HuH-7.5 (cell line): ENCODE results near the gene C20orf202.

Experiments
- DNase-seq: peaks from one replicate; pipeline ENCODE4 v3.0.0; 2011; ENCODE audit warnings: low spot score

Gene C20orf202

DNA sequence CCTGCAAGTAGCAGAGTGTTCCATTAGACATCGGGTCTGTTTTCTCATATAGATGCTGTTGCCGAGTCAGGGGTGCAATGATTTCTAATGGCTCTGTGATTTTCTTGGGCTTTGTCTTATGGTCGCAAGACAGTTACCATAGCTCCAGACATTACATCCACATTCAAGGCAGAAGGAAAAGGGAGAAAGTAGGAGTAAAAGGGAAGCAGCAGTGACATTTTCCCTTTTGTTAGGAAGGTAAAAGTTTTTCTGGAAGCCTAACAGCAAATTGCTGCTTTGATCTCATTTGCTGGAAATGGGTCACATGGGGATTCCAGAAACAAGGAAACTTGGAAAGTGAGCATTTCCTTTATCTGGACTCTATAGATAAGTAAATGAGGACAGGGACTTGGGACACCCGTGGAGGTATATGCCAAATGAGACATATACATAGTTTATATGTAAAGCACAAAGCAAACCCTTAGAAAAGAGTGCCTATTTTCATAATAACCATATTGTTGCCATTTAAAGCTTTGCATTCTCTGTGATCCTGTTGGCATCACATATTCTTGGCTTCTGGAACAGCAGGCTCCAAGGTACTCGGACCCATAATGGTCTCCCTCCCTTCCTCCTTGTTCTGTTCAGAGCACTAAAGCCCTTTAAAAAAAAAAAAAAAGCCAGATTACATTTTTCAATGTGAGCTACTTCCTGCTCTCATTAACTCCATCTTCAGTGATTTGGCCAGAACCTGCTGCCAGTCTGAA, at the start of gene C20orf202:
Gene C20orf202 (plus strand): TSS at position 693 of the 743 bp plus-strand sequence. CDS start 132 bp downstream, outside the sequence.
- no peak for DNase-seq

DNA sequence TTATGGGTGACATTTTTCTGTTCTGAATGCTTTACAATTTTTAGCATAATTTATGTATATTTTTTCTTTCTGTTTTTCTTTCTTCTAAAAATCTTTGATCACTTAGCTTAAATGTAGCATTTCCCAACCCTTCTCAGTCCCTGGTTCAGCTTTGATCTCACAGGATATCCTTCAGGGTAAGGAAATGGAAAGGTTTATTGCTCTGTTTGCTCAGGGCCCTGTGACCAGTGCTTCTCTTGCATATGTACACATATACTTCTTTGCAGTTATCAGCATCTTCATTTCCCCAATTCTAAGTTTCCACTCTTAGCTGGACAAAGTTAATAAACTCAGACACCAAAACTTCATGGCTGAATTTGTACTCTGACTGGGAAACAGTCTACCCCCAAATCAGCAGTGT, 49.0 kb upstream of the C20orf202 start:
- DNase-seq, result no peak

DNA sequence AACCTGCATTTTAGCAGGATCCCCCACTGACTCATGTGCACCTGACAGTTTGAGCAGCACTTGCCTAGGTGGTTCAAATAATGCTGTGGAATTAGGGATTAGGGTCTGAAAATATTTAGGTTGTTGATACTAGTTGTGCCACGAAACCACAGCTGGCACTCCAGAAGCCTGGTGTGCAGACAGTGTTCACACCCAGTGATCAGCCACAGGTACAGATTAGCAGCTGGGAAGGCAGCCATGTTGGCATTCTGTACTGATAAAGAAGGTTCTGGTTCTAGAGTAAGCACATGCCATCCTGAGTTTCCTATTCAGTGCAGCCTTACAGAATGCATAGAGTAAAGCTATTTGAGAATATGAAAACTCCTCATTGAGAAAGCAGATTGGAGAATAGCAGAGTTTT, 48.6 kb upstream of the C20orf202 start:
- no peak for DNase-seq

DNA sequence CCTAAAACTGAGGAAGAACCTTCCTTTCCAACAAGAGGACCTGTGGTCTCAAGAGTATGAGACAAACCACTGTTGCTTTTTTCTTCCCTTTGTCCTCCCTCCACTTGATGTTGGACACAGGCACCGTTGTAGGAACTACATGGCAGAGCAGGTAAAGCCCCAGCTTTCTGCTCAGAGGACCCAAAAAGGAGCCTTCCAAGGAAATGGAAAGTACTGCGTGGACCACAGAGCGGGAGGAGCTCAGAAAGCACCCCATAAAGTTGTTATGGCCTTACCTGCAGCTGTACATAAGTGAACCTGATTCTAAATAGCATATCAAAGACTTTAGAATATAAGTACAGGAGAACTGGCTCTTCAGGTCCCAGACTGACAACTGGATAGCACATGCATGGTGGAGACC, 47.9 kb upstream of the C20orf202 start:
- DNase-seq, result no peak

DNA sequence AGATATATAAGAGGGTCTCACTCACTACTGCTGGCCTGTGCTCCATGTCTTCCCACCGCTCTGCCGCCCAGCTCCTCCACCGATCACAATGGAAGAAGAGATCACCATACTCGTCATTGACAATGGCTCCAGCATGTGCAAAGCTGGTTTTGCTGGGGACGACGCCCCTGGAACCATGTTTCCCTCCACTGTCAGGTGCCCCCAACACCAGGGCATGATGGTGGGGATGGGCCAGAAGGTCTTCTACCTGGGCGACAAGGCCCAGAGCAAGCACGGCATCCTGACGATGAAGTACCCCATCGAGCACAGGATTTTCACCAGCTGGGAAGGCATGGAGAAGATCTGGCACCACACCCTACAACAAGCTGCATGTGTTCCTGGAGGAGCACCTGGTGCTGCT, 42.8 kb upstream of the C20orf202 start:
- DNase-seq, result no peak

DNA sequence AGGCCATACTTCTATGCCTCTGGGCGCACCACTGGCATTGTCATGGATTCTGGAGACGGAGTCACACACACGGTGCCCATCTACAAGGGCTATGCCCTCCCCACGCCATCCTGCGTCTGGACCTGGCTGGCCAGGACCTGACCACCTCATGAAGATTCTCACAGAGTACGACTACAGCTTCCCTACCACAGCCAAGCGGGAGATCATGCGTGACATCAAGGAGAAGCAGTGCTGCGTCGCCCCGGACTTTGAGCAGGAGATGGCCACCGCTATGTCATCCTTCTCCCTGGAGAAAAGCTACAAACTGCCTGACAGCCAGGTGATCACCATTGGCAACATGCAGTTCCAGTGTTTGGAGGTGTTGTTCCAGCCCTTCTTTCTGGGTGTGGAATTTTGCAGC, 42.3 kb upstream of the C20orf202 start:
- DNase-seq, result no peak

DNA sequence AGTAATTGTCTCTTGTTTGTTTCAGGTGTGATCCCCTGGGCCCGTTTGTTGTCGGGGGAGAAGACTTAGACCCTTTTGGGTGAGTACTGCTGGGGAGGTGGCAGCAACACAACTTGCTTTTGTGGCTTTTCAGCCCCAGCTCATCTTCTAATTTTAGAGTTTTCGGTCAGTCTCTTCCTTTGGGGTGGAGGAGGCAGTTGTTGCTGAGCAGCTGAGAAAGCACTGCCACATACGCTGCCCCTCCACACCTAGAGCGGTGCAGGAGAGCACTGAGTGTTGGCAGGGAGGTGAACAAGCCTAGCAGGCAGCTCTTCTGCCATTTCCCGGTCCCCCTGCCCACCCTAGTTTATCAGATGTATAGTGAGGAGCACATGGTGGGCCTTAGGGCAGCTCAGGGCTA, 40.1 kb upstream of the C20orf202 start:
- DNase-seq, result no peak

DNA sequence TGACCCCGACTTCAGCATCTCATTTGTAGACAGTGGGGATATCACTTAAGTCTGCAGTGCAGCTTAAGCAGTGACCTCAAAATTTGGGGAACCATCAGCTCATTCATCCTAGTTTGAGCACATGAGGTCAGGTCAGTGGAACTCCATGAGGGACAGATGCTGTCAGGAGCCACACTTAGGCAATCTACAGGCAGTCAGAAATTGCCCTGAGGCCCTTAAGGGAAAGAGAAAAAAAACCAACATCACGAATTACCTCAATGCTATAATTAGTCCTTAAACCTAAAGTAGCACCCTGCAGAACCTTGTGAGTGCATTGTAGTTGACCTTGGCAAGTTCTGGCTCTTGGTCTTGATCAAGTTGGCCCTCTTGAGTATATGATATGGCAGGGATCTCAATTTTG, 39.6 kb upstream of the C20orf202 start:
- DNase-seq, result no peak

DNA sequence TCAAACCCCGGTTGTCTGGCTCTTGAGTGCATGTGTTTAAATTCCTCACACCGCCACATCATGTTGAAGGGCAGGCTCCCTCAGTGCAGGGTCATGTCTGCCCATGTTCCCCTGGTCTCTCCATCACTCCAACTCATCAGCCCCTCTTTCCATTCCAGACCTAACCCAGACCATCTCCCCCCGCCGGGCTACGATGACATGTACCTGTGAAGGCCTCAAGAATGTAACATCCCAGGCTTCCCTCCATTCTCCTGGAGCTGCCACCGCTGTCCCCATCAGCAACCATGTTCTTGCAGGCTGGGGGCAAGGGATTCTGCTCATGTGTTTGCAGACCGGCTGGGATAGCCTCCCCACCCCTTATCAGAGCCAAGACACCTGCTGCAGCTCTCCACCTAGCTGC, 38.4 kb upstream of the C20orf202 start:
- DNase-seq, result no peak

DNA sequence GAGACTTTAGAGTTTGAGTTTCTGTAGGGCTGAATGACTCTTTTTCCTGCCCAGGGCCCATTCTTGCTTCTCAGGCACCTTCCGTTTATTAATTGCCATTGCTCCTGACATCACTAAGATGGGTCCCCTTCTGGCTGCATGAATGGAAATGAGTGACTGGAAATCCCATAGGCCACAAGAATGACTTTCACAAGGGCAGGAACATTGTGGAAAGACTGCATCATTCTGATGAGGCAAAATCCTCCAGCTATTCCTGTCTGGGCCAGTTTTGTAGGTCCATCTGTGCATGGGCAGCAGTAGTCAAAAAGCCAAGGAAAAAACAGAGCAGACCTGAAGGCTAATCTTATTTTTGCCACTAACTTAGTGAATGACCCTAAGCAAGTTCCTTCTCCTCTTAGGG, 37.7 kb upstream of the C20orf202 start:
- DNase-seq, result no peak

DNA sequence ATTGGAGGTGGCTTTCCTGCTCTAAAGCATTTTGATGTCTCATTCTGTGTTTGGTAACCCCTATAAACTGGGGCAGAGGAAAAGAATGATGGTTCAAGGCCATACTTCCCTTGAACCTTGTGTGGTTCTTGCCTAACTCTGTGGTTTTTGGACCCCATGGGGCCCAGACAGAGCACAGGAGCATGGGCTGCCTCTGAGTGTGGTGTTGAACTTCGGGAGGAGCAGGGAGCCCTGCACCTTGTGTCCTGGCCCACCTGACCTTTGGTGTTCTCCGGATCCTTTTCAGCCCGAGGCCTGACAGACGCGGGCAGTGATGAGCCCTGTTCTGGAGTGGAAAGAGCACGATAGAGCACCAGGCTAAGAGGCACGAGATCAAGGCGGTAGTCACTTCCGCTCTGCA, 37.3 kb upstream of the C20orf202 start:
- DNase-seq, result no peak

DNA sequence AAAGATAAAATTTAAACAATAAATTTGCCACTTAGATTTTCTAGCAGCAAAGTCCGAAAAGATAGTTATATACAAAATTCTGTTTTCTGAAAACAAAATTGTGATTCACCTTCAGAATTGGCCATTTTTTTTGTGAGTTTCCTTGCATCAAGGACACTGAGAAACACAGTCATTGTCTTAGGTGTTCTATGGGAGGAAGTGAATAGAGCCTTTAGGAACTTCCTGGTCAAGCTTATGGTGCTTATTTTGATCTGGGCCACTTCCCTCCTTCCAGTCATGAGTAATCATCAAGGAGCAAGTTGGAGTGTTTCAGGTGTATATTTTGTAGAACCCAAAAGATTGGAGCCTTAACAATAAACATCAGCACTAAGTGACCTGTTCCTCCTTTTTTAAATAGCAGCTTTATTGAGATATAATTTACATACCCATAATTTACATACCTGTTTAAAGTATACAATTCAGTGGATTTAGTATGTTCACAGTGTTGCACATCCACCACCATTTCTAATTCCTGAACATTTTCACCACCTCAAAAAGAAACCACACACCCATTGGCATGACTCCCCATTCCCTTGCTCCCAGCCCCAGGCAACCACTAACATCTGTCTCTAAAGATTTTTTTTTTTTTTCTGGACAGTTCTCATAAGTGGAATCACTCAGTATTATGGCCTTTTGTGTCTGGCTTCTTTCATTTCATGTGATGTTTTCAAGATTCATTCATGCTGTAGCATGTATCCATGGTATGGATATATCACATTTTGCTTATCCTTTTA, 36.1 kb upstream of the C20orf202 start:
- no peak for DNase-seq

DNA sequence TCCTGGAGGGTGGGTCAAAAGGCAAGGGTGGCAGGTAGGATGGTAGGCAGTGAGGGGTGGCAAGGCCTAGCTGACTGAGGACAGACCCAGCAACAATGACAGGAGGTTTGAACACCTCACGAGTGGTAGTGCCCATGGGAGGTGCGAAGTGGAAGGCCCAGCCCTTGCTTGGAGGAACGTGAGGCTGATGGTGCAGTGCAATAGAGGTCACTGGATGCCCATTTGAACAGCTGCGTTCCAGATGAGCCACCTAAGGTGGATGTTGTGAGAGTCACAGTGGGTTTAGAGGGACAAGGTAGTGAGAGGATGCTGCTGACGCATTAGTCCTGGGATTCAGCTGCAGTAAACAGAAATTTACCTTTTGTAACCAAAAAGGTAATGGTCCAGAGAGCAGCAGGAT, 34.0 kb upstream of the C20orf202 start:
- no peak for DNase-seq

DNA sequence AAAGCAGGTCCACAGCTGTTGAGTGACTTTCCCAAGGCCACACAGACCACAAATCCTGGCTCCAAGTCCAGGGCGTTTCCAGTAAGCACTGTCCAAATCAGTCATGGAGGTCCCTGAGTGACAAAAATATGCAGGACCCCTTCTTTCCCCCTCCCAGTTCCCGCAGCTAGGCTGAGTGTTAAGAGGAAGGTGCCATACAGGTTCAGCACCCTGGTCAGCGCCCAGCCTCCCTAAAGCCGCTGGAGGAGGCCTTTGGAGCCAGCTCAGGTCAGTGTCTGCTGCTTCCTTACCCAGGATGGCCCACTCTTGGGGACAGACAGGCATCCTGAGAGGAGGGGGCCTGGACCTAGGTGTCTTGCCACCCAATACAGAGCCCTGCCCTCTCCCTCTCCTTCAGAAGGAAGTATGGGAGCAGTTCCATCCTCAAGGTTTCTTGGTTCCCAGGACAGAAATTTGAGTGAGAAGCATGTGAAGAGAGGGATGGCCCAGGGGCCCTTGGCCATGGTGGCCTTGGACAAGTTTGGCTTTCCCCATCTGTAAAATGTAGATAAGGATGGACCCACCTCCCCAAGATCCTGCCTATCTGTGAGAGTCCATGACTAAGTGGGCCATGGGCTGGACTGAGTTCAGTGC, 31.7 kb upstream of the C20orf202 start:
- DNase-seq, result peak; percentile 34

DNA sequence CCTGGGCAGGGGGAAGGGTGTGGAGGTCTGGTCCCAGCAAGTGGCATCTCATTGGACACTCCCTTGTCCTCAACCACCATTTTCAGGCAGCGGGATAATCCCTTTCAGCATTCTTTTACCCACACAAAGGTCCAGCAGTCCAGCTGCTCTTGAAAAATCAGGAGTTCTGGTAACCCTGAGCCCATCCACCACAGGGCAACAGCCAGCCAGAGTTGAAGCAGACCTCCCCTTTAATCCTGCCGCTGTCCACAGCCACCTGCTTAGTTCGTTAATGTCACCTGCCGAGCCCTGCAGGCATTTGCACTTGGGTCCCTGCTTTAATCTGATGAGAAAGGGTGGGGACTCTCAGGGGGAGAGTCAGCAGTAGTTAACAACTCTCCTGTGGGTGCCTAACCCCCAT, 29.6 kb upstream of the C20orf202 start:
- DNase-seq, result no peak

DNA sequence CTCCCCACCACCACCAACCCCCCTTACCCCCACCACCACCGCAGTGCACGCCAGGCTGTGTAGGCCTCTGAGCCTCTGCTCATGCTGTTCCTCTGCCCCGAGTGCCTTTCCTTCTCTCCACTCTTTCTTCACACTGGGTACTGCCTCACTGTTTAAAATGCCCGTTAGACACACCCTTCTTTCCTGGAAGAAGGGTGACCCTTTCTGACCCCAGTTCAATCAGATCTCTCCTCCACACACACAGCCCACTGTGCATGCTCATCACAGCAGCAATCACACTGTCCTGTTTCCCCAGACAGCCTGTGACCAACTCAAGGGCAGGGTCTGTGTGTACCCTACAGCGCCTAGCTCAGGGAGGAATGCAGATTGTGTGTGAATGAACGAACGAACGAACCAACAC, 28.5 kb upstream of the C20orf202 start:
- DNase-seq, result no peak

DNA sequence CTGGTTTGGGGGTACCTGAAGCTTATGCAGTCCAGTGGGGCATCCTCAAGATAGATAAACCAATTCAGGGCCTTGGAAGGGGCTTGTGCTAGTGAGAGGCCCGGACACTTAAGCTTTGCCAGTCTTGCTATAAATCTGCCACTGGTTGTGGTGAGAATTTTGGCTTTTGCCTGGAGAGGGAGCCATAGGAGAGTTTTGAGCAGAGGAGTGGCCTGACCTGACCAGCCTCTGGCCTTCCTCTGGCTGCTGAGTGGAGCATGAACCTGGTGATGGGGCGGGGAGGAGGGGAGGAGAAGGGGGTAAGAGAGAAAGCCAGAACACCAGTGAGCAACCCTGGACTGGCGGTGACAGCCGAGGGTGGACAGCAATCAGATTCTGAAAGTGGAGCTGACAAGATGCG, 25.6 kb upstream of the C20orf202 start:
- DNase-seq, result peak; percentile 47

DNA sequence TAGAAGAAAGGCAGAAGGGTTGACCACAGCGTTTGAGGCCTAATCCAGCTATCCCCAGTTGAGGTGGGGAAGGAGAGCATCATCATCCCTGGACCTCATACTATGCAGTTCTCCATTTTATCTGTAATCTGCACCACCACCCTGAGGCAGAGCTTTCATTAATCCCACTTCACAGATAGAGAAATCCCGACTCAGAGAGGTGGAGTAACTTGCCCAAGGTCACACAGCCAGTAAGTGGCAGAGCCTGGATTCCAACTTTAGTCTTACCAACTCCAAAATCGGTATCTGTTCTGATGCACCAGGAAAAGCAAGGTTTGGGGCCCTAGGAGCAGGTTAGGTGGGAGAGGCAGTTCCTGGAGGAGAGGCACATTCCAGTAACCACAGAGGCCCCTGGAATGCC, 25.2 kb upstream of the C20orf202 start:
- DNase-seq, result no peak

DNA sequence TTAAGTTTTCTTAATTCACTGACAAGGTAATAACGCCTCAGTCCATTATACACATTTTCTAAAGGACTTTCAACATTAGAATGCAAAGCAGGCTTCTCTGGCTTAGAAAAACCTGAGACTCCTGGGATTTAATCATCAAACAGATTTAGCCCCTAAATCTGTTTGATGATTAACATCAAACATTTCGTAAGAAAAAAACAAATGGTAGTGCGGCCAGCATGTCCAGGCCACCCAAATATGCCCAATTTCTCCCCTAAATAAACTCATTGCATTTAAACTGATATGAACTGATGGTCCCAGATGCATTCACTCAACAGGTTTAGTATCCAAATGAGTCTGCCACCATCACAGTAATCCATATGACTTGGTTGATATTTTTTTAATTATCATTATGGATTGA, 24.6 kb upstream of the C20orf202 start:
- DNase-seq, result no peak

DNA sequence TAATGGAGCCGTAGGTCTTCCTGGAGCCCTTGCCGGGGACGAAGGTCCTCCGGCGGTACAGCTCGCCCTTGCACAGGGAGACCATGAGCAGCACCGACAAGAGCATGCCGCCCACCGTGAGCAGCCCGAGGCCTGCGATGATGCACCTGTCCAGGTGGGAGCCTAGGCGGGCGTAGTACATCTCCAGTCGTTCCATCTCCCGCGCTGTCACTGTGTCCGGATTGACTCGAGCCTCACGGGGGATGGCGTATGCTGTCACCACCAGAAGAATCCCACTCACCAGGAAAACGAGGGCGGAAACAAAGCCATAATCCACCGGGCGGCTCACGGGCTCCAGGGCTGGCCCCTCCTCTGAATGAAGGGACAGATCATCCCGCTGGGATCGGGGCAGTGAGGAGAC, 22.3 kb upstream of the C20orf202 start:
- DNase-seq, result no peak

DNA sequence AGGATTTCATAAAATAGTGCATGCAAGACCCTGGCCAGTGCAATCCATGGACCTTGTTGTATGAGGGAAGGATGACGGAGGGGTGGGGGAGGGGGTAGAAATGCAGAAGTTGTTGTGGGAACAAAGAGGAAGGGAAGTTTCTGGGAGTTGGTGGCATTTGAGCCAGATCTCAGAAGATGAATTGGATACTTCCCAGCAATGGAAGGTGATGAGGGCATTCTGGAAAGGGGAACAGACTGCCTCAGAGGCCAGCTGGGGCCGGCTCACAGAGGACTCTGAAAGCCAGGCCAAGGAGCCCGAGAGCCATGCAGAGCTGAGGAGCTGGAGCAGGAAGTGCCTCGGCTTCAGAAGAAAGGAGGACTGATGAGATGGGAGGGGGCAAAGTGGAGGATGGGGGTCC, 21.1 kb upstream of the C20orf202 start:
- DNase-seq, result no peak

DNA sequence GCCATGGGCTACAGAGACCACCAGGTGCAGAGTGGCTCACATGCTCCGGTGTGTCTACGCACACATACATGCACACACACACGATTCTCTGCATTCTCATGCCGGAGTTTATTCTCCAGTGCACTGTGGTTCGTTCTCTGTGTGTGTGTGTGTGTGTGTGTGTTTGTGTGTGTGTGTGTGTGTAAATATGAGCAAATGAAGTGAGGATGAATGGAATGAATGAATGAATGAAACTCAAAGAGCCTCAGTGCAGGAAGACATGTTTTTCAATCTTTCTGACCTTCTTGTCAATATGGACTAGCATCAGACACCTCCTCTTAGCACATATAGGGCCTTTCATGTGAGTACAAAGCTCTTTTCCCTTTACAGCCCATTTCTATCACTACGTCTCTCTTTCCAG, 20.1 kb upstream of the C20orf202 start:
- no peak for DNase-seq

DNA sequence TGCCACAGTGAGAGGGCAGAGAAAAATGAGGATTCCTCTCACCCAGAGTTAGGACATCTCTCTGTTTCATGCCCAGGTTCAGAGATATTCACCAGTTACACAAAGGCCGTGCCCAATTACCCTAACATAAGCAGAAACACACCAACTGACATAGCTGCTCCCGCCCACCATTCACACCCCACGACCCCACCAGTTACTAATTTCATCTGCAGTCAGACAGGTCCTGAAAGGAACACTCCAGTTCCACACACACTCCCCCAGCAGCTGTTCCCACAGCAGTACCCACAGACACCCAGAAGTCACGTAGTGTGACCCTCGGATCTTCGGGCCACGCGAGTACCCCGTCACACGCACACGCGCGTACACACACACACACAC, 19.0 kb upstream of the C20orf202 start:
- no peak for DNase-seq
